ENCODE data around the gene GPC6.

GPC6 gene

DNA sequence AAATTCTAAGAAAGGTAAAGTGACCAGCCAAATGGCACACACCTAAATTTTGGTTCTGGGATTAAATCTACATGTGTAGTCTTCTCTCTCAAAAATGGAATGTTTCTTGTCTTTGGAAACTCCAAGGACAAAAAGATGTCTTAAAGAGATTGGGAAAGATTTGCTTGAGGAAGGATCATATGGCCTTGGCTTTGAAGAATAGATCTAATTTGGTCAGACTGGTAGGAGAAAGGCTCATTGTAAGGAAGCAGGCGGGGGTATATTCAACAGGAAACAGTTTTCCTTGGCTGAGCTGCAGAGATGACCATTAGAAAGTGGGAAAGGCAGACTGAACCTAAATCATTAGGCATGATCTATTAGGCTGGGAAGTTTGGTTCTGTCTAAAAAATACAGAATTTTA, 887.6 kb downstream of the GPC6 start:
- TF ChIP-seq, protein P1, sequence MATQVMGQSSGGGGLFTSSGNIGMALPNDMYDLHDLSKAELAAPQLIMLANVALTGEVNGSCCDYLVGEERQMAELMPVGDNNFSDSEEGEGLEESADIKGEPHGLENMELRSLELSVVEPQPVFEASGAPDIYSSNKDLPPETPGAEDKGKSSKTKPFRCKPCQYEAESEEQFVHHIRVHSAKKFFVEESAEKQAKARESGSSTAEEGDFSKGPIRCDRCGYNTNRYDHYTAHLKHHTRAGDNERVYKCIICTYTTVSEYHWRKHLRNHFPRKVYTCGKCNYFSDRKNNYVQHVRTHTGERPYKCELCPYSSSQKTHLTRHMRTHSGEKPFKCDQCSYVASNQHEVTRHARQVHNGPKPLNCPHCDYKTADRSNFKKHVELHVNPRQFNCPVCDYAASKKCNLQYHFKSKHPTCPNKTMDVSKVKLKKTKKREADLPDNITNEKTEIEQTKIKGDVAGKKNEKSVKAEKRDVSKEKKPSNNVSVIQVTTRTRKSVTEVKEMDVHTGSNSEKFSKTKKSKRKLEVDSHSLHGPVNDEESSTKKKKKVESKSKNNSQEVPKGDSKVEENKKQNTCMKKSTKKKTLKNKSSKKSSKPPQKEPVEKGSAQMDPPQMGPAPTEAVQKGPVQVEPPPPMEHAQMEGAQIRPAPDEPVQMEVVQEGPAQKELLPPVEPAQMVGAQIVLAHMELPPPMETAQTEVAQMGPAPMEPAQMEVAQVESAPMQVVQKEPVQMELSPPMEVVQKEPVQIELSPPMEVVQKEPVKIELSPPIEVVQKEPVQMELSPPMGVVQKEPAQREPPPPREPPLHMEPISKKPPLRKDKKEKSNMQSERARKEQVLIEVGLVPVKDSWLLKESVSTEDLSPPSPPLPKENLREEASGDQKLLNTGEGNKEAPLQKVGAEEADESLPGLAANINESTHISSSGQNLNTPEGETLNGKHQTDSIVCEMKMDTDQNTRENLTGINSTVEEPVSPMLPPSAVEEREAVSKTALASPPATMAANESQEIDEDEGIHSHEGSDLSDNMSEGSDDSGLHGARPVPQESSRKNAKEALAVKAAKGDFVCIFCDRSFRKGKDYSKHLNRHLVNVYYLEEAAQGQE (IDR thresholded peaks at IDR 0.05; ENCODE audit: insufficient replicate concordance, low read depth), result no peak
- TF ChIP-seq, protein P2, sequence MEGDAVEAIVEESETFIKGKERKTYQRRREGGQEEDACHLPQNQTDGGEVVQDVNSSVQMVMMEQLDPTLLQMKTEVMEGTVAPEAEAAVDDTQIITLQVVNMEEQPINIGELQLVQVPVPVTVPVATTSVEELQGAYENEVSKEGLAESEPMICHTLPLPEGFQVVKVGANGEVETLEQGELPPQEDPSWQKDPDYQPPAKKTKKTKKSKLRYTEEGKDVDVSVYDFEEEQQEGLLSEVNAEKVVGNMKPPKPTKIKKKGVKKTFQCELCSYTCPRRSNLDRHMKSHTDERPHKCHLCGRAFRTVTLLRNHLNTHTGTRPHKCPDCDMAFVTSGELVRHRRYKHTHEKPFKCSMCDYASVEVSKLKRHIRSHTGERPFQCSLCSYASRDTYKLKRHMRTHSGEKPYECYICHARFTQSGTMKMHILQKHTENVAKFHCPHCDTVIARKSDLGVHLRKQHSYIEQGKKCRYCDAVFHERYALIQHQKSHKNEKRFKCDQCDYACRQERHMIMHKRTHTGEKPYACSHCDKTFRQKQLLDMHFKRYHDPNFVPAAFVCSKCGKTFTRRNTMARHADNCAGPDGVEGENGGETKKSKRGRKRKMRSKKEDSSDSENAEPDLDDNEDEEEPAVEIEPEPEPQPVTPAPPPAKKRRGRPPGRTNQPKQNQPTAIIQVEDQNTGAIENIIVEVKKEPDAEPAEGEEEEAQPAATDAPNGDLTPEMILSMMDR (IDR thresholded peaks at IDR 0.05; ENCODE audit: insufficient read depth, low read length), result no peak
- no peak for TF ChIP-seq POLR2AphosphoS5 (IDR thresholded peaks at IDR 0.05; ENCODE audit: low read depth)
- no peak for TF ChIP-seq GABPA (IDR thresholded peaks at IDR 0.05; ENCODE audit: low read depth)
- no peak for TF ChIP-seq SPI1 (IDR thresholded peaks at IDR 0.05; ENCODE audit: borderline replicate concordance, low read depth)
- DNase-seq (ENCODE audit: low read depth in 1 of 2, low spot score in 1 of 2), result no peak
- Histone ChIP-seq H3K27ac (replicated peaks) (no peak overlapping the region), H3K27me3 (ENCODE audit: insufficient read depth, poor library complexity, severe bottlenecking) (no peaks in the 10 kb centered on the region), H3K4me3 (replicated peaks; ENCODE audit: insufficient read depth, low read length) (no peak overlapping the region)

DNA sequence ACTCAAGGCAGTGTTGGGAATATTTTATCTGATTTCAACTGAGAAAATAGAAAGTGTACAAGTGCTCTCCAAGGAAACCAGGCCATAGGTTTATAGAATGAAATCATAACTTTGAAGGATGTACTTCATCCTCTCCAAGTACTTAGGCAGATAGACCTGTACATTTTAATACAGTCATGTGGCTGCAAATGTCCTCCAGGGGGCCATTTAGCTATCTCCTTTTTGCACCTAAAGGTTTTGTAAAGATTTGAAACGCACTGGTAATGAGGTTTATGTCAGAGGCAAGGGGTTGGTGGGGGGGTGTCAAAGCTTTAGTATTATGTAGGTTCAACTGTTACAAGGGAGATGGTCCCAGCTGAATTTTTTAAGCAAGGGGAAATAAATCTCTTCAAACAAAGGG, 888.4 kb downstream of the GPC6 start:
- Histone ChIP-seq H3K27ac (replicated peaks) (no peak overlapping the region), H3K27me3 (ENCODE audit: insufficient read depth, poor library complexity, severe bottlenecking) (no peaks in the 10 kb centered on the region), H3K4me3 (replicated peaks; ENCODE audit: insufficient read depth, low read length) (no peak overlapping the region)
- no peak for DNase-seq (ENCODE audit: low read depth in 1 of 2, low spot score in 1 of 2)
- TF ChIP-seq, protein P1 (IDR thresholded peaks at IDR 0.05; ENCODE audit: insufficient replicate concordance, low read depth), result no peak
- TF ChIP-seq SPI1 (IDR thresholded peaks at IDR 0.05; ENCODE audit: borderline replicate concordance, low read depth), result no peak
- TF ChIP-seq, protein P2 (IDR thresholded peaks at IDR 0.05; ENCODE audit: insufficient read depth, low read length), result no peak
- no peak for TF ChIP-seq GABPA (IDR thresholded peaks at IDR 0.05; ENCODE audit: low read depth)
- no peak for TF ChIP-seq POLR2AphosphoS5 (IDR thresholded peaks at IDR 0.05; ENCODE audit: low read depth)

DNA sequence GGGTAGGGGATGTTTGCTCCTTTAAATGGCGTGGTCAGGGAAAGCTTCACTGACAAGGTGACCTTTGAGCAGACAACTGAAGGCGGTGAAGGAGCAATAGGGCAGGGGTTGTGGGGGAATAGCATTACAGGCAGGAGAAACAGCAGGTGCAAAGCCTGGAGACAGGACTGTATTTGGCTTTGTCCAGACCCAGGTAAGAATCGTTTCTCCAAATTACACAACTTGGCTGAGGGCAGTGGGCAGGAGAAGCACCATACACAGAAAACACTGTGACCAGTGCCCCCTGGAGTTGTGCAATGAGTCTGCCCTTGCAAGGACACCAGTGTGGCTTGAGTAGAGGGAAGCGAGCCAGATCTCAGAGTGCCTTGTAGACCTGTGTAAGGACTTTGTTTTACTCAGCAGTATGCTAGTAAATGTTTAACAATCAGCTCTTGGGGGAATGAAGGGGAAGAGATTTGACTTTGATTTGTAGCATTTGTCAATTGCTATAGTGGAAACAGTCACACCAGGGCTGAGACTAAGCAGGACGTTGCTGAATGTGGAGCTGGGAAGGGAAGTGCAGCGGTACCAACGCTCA, 892.8 kb downstream of the GPC6 start:
- Histone ChIP-seq H3K27ac (replicated peaks) (no peak overlapping the region), H3K27me3 (ENCODE audit: insufficient read depth, poor library complexity, severe bottlenecking) (no peaks in the 10 kb centered on the region), H3K4me3 (replicated peaks; ENCODE audit: insufficient read depth, low read length) (no peak overlapping the region)
- no peak for DNase-seq (ENCODE audit: low read depth in 1 of 2, low spot score in 1 of 2)
- TF ChIP-seq, protein P2 (IDR thresholded peaks at IDR 0.05; ENCODE audit: insufficient read depth, low read length), result no peak
- TF ChIP-seq GABPA (IDR thresholded peaks at IDR 0.05; ENCODE audit: low read depth), result no peak
- TF ChIP-seq POLR2AphosphoS5 (IDR thresholded peaks at IDR 0.05; ENCODE audit: low read depth), result no peak
- TF ChIP-seq SPI1 (IDR thresholded peaks at IDR 0.05; ENCODE audit: borderline replicate concordance, low read depth), result no peak
- TF ChIP-seq, protein P1 (IDR thresholded peaks at IDR 0.05; ENCODE audit: insufficient replicate concordance, low read depth), result no peak

Data from HL-60 (cell line).